ENCODE results near the gene RASAL3.
"Not testable (repeated sequence)": the region's sequence is repeated elsewhere in the genome, so short reads cannot be mapped to it uniquely, and the experiment has no call there.

RASAL3 gene

GRCh38 chr19:15421136-15421695 is 43.1 kb downstream of the RASAL3 start:
- no peak for DNase-seq (ENCODE audit: low read depth in 1 of 2, low spot score in 1 of 2)

- DNase-seq (ENCODE audit: low read depth in 1 of 2, low spot score in 1 of 2), result no peak
Observed at GRCh38 chr19:15419413-15420025, 44.8 kb downstream of the RASAL3 start.

GRCh38 chr19:15418579-15419412 is 45.5 kb downstream of the RASAL3 start, which contains the start of gene AKAP8L:
AKAP8L (minus strand) TSS chr19:15418988; CDS start chr19:15418923, 65 bp downstream.
- peak; percentile 95 to 96 for DNase-seq (ENCODE audit: low read depth in 1 of 2, low spot score in 1 of 2)

- DNase-seq (ENCODE audit: low read depth in 1 of 2, low spot score in 1 of 2), result no peak
Observed at GRCh38 chr19:15418231-15418578, 46.1 kb downstream of the RASAL3 start.

GRCh38 chr19:15417699-15418098 is 46.6 kb downstream of the RASAL3 start:
- no peak for DNase-seq (ENCODE audit: low read depth in 1 of 2, low spot score in 1 of 2)

- DNase-seq (ENCODE audit: low read depth in 1 of 2, low spot score in 1 of 2), result no peak
Observed at GRCh38 chr19:15412832-15413231, 51.5 kb downstream of the RASAL3 start.

GRCh38 chr19:15411351-15411750 is 53.0 kb downstream of the RASAL3 start:
- DNase-seq (ENCODE audit: low read depth in 1 of 2, low spot score in 1 of 2), result not testable (repeated sequence)

- DNase-seq (ENCODE audit: low read depth in 1 of 2, low spot score in 1 of 2), result no peak
Observed at GRCh38 chr19:15404780-15405211, 59.5 kb downstream of the RASAL3 start.

GRCh38 chr19:15404097-15404779 is 60.1 kb downstream of the RASAL3 start:
- no peak for DNase-seq (ENCODE audit: low read depth in 1 of 2, low spot score in 1 of 2)

- no peak for DNase-seq (ENCODE audit: low read depth in 1 of 2, low spot score in 1 of 2)
Observed at GRCh38 chr19:15403151-15403531, 61.2 kb downstream of the RASAL3 start.

- no peak for DNase-seq (ENCODE audit: low read depth in 1 of 2, low spot score in 1 of 2)
Observed at GRCh38 chr19:15402411-15403150, 61.8 kb downstream of the RASAL3 start.

Data from activated T-helper 1 cell treated with anti-CD3 and anti-CD28 coated beads, Interleukin-2, amount 50 U/mL, for 16 hours (primary cell).